CD4-positive, alpha-beta T cell (primary cell): ENCODE measurements around the gene FGF22. TPM values are rescaled to one million over a fixed set of nuclear protein-coding genes. Genes with fewer than 3 reads are reported as not detected.
A peak's percentile ranks its signal among the peaks of the same experiment; 100 is the strongest.

Source experiments
- ATAC-seq: fragments of 200-7000 bp; cut with Tn5 transposase; one replicate; pipeline ENCODE4 v1.10.0; 2022; ENCODE audit warnings: mild to moderate bottlenecking; ENCODE audit not compliant: poor library complexity
- CTCF ChIA-PET: fragments of 350-600 bp; sonication (Branson Sonifier 250); formaldehyde crosslinking; loops from one replicate; lab custom pipeline; 2021; ENCODE audit warnings: antibody characterized with exemption, inconsistent platforms; lab: Charles Lee
- POLR2A ChIA-PET: fragments of 350-600 bp; sonication (Branson Sonifier 250); formaldehyde crosslinking; loops from one replicate; lab custom pipeline; 2021; ENCODE audit warnings: antibody characterized with exemption, inconsistent platforms; lab: Charles Lee
- DNase-seq, 14 experiments: peaks; one replicate each; pipeline ENCODE4 v3.0.0-alpha.2; 2013 to 2020; ENCODE audit warnings: mixed read lengths in 2 of 14
- H3K27ac ChIP-seq, 2 donors: one replicate each; pipeline versions ENCODE4 v1.5.1 to v1.7.0; 2013; ENCODE audit warnings: low read length in 2 of 2, low read depth in 1 of 2, mild to moderate bottlenecking in 1 of 2
- H3K27me3 ChIP-seq, 2 experiments: 1 replicate in 1 of 2; 2 replicates in 1 of 2; pipeline versions ENCODE4 v1.6.1 to v1.7.0; 2013; ENCODE audit warnings: low read length in 2 of 2, control low read depth in 1 of 2, mild to moderate bottlenecking in 1 of 2, moderate library complexity in 1 of 2; ENCODE audit not compliant: insufficient read depth in 2 of 2, control insufficient read depth in 1 of 2
- H3K36me3 ChIP-seq: one replicate; pipeline ENCODE4 v1.6.1; 2013; ENCODE audit warnings: low read length, control low read depth; ENCODE audit not compliant: insufficient read depth
- H3K4me1 ChIP-seq: one replicate; pipeline ENCODE4 v1.6.1; 2013; ENCODE audit warnings: low read length, control low read depth; ENCODE audit not compliant: insufficient read depth
- H3K4me3 ChIP-seq: one replicate; pipeline ENCODE4 v1.5.1; 2013; ENCODE audit warnings: mild to moderate bottlenecking, low read length, moderate library complexity
- H3K9me3 ChIP-seq, 2 experiments: 1 replicate in 1 of 2; 2 replicates in 1 of 2; pipeline versions ENCODE4 v1.6.1 to v1.7.0; 2013; ENCODE audit warnings: low read length in 2 of 2, mild to moderate bottlenecking in 2 of 2, control low read depth in 1 of 2, moderate library complexity in 1 of 2; ENCODE audit not compliant: control insufficient read depth in 1 of 2, insufficient read depth in 1 of 2
- H3K27ac Mint-ChIP-seq: one replicate; pipeline ENCODE4 v1.8.0; 2020; ENCODE audit warnings: mixed read lengths
- H3K27me3 Mint-ChIP-seq: one replicate; pipeline ENCODE4 v1.8.0; 2021; ENCODE audit warnings: mixed read lengths
- H3K36me3 Mint-ChIP-seq: one replicate; pipeline ENCODE4 v1.8.0; 2021; ENCODE audit warnings: low read depth, mixed read lengths
- H3K4me1 Mint-ChIP-seq: one replicate; pipeline ENCODE4 v1.8.0; 2021; ENCODE audit warnings: low read depth, mixed read lengths
- H3K4me3 Mint-ChIP-seq: one replicate; pipeline ENCODE4 v1.8.0; 2020; ENCODE audit warnings: mild to moderate bottlenecking, mixed read lengths
- H3K9me3 Mint-ChIP-seq: one replicate; pipeline ENCODE4 v1.8.0; 2020; ENCODE audit warnings: mixed read lengths
- intact Hi-C, 2 experiments: fragments of 100-400 bp; cut with DNase I in 1 of 2; cut with micrococcal nuclease in 1 of 2; formaldehyde crosslinking; loops; one replicate each; pipeline versions ENCODE4 v1.15.1 to v1.9.0; 2023 to 2025; cut with DNase I, micrococcal nuclease
- total RNA-seq, 174 experiments: library from RNA in 2 of 174; stranded (reverse) in 2 of 174; gene quantifications; one replicate each; pipeline ENCODE4 v1.2.3 and lab custom pipeline; 2021 to 2026
- TF ChIP-seq, protein P1 (sequence below): fragments of 200-600 bp; IDR thresholded peaks from one replicate; pipeline ENCODE4 v1.8.0; 2022; ENCODE audit warnings: antibody characterized with exemption, mild to moderate bottlenecking

The FGF22 gene
- total RNA-seq, 2 experiments from 2014 or later, result 0.42 to 0.49 TPM

- ChIA-PET POLR2A (interaction anchor here (0.9 to 1.4 kb wide), 2 partner anchors 29 to 31 kb away, joined by 4 read pairs; partner anchors contain the start of gene RNF126), CTCF (no interaction called here)
- Histone ChIP-seq H3K9me3 (peaks cover 0 to 4% of the 10 kb centered on the region in 2 experiments), H3K27me3 (no peaks in the 10 kb centered on the region), H3K4me1 (peaks cover 40% of the 10 kb centered on the region), H3K4me3 (peak overlapping the region; percentile 90), H3K27ac (peak overlapping the region; percentile 48 to 67), H3K36me3 (peaks cover 33% of the 10 kb centered on the region)
- TF ChIP-seq, protein P1, sequence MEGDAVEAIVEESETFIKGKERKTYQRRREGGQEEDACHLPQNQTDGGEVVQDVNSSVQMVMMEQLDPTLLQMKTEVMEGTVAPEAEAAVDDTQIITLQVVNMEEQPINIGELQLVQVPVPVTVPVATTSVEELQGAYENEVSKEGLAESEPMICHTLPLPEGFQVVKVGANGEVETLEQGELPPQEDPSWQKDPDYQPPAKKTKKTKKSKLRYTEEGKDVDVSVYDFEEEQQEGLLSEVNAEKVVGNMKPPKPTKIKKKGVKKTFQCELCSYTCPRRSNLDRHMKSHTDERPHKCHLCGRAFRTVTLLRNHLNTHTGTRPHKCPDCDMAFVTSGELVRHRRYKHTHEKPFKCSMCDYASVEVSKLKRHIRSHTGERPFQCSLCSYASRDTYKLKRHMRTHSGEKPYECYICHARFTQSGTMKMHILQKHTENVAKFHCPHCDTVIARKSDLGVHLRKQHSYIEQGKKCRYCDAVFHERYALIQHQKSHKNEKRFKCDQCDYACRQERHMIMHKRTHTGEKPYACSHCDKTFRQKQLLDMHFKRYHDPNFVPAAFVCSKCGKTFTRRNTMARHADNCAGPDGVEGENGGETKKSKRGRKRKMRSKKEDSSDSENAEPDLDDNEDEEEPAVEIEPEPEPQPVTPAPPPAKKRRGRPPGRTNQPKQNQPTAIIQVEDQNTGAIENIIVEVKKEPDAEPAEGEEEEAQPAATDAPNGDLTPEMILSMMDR, result no peak
- ATAC-seq, result no peak
- Mint-ChIP-seq H3K27ac (peak overlapping the region; percentile 85), H3K4me1 (peaks cover 35% of the 10 kb centered on the region), H3K27me3 (no peaks in the 10 kb centered on the region), H3K36me3 (peaks cover 35% of the 10 kb centered on the region), H3K9me3 (no peaks in the 10 kb centered on the region), H3K4me3 (peak overlapping the region; percentile 98)
- intact Hi-C loops, result loop anchor here (1.0 to 5.0 kb wide), 3 partner anchors 22 to 60 kb away; partner anchors contain the start of gene BSG (in 1 of the 2)
- peak in 1 of 14 experiments; percentile 54 for DNase-seq
Measured at GRCh38 chr19:632579-633067, 7.1 kb upstream of the FGF22 start.

DNA sequence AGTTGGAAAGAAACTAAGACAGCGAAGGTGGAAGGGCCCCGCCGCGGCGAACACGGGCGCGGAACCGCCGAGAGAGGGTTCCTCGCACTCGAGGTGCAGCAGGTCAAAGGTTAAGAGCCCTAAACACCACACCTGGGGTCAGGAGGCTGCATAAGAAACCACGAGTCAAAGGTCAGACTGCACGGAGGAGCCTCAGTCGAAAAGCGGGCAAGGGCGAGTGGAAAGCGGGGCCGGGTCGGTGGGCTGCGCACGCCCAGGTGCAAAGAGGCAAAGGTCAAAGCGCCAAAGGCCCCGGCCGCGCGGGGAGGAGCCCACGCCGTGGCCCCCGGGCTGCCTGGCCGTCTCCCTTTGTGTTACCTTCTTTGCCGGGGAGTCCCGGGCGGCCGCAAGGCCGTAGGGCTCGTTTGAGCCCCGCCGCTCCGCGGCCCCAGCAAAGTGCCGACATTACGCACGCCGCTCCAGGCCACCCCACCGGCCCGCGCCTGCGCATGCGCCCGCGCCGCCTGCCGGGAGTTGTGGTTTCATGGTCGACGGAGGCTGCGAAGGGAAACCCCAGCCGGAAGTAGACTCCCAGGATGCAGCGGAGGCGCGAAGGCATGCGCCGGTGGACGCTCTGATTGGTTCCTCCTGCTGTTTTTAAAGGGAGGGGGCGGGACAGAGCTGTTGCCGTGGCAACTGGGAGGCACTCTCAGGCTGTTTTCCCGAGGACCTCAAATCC is 6.5 kb upstream of the FGF22 start, which contains the start of gene POLRMT:
Gene POLRMT, minus strand, starts transcription at position 470 of the 718 bp plus-strand sequence. Its CDS starts 25 bp downstream, at position 445.
- intact Hi-C loops, result loop anchor here (1.0 to 5.0 kb wide), 3 partner anchors 22 to 61 kb away; partner anchors contain the start of gene BSG (in 1 of the 2)
- CTCF ChIA-PET, result interaction anchor here (1.0 kb wide), 1 partner anchor 27 kb away, joined by 3 read pairs; no protein-coding TSS in a partner anchor

More for the DNA sequence above, 6.5 kb upstream of the FGF22 start, which contains the start of gene POLRMT:
- no peaks in the 10 kb centered on the region for H3K9me3 Mint-ChIP-seq
- TF ChIP-seq, protein P1, result no peak
- peak; percentile 90 to 99 (median 95) for DNase-seq
- ATAC-seq, result peak; percentile 97
- POLR2A ChIA-PET, result interaction anchor here (0.8 to 1.8 kb wide), 7 partner anchors 28 to 144 kb away, joined by 3 to 16 read pairs (median 4); partner anchors contain the start of gene RNF126
- peaks cover 0 to 2% of the 10 kb centered on the region in 2 experiments for H3K9me3 ChIP-seq
- peaks cover 29% of the 10 kb centered on the region for H3K36me3 ChIP-seq
- peaks cover 35% of the 10 kb centered on the region for H3K4me1 Mint-ChIP-seq
- H3K27me3 Mint-ChIP-seq, result no peaks in the 10 kb centered on the region
- no peaks in the 10 kb centered on the region for H3K27me3 ChIP-seq
- H3K4me3 ChIP-seq, result peak within 1 kb of the TSS; percentile 90
- peak within 1 kb of the TSS; percentile 98 for H3K4me3 Mint-ChIP-seq
- H3K36me3 Mint-ChIP-seq, result peaks cover 33% of the 10 kb centered on the region
- peak within 1 kb of the TSS; percentile 85 for H3K27ac Mint-ChIP-seq
- peaks cover 42% of the 10 kb centered on the region for H3K4me1 ChIP-seq
- peak within 1 kb of the TSS; percentile 52 to 67 for H3K27ac ChIP-seq
